Measurements from ENCODE around the gene SMNDC1. TPM values are rescaled to one million over a fixed set of nuclear protein-coding genes. Genes with fewer than 3 reads are reported as not detected.

SMNDC1 gene
- total RNA-seq, 2 experiments from 2014 or later, result 40.2 to 48.1 TPM

- H3K4me3 Mint-ChIP-seq, result no peak overlapping the region
- H3K9me3 Mint-ChIP-seq, result no peaks in the 10 kb centered on the region
- H3K4me3 ChIP-seq (ENCODE audit: low read length), result no peak overlapping the region
- no peak overlapping the region for H3K27ac Mint-ChIP-seq
- no peak for TF ChIP-seq CTCF (IDR thresholded peaks at IDR 0.05)
- POLR2A ChIA-PET, result no interaction called here
- ATAC-seq (ENCODE audit: poor library complexity) (no peak), DNase-seq (no peak)
- no peaks in the 10 kb centered on the region for H3K9me3 ChIP-seq (ENCODE audit: control insufficient read depth in 1 of 2, insufficient read depth in 1 of 2, low read length in 2 of 2)
- H3K4me1 ChIP-seq (ENCODE audit: insufficient read depth, low read length), result peaks cover 11% of the 10 kb centered on the region
- intact Hi-C loops (cut with DNase I, micrococcal nuclease), result no loop called here
- H3K36me3 ChIP-seq (ENCODE audit: insufficient read depth, low read length), result no peaks in the 10 kb centered on the region
- H3K36me3 Mint-ChIP-seq (ENCODE audit: low read depth), result no peaks in the 10 kb centered on the region
- peaks cover 14% of the 10 kb centered on the region for H3K4me1 Mint-ChIP-seq (ENCODE audit: low read depth)
- no peak overlapping the region for H3K27ac ChIP-seq (ENCODE audit: low read depth in 1 of 2, low read length in 2 of 2)
- no peaks in the 10 kb centered on the region for H3K27me3 ChIP-seq (ENCODE audit: control insufficient read depth in 1 of 2, insufficient read depth in 2 of 2, low read length in 2 of 2)
- CTCF ChIA-PET, result no interaction called here
- H3K27me3 Mint-ChIP-seq, result no peaks in the 10 kb centered on the region
These were observed 44.7 kb upstream of the SMNDC1 start for GRCh38 chr10:110349386-110349785.

DNA sequence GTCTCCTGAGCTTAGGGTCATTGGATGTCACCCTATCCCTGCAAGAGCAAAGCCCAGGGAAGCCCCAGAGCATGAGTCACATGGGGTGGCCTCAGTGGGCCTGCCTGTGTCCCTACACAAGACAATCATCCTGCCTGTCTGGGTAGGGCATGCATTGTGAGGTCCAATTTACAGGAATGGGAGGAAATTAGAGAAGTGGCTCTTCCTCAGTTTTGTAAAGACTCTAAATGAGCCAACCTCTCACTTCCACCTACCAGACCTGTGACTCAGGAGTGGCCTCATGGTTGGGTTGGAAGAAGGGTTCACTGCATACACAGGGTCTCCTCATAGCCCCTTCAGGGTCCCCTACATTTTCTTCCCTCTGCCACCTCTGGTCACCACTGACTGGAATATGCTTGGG is 43.6 kb upstream of the SMNDC1 start:
- peaks cover 3% of the 10 kb centered on the region for H3K4me1 Mint-ChIP-seq (ENCODE audit: low read depth)
- Histone ChIP-seq H3K9me3 (ENCODE audit: control insufficient read depth in 1 of 2, insufficient read depth in 1 of 2, low read length in 2 of 2) (no peaks in the 10 kb centered on the region), H3K4me1 (ENCODE audit: insufficient read depth, low read length) (peaks cover 1% of the 10 kb centered on the region), H3K36me3 (ENCODE audit: insufficient read depth, low read length) (no peaks in the 10 kb centered on the region), H3K27ac (ENCODE audit: low read depth in 1 of 2, low read length in 2 of 2) (no peak overlapping the region), H3K27me3 (ENCODE audit: control insufficient read depth in 1 of 2, insufficient read depth in 2 of 2, low read length in 2 of 2) (no peaks in the 10 kb centered on the region), H3K4me3 (ENCODE audit: low read length) (no peak overlapping the region)
- no peaks in the 10 kb centered on the region for H3K27me3 Mint-ChIP-seq
- no peak for TF ChIP-seq CTCF (IDR thresholded peaks at IDR 0.05)
- POLR2A ChIA-PET, result no interaction called here
- no peaks in the 10 kb centered on the region for H3K36me3 Mint-ChIP-seq (ENCODE audit: low read depth)
- intact Hi-C loops (cut with DNase I, micrococcal nuclease), result no loop called here
- no peak for ATAC-seq (ENCODE audit: poor library complexity)
- DNase-seq, result no peak
- no peak overlapping the region for H3K27ac Mint-ChIP-seq
- no peaks in the 10 kb centered on the region for H3K9me3 Mint-ChIP-seq
- H3K4me3 Mint-ChIP-seq, result no peak overlapping the region
- CTCF ChIA-PET, result no interaction called here

DNA sequence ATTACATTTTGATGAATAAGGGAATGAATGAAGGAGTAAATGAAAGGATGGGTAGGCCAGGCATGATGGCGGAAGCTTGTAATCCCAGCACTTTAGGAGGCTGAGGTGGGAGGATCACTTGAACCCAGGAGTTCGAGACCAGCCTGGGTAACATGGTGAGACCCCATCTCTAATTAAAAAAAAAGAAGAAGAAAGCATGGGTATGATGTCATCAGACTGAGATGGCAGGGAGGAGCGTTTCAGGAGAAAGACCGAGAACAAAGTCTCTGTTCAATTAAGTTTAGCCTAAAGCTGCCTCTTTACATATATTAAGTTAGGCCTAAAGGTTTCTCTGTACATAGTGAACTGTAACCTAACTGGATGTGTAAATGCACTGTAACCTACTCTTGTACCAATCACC is 42.2 kb upstream of the SMNDC1 start:
- ATAC-seq (ENCODE audit: poor library complexity) (no peak), DNase-seq (no peak)
- H3K4me1 Mint-ChIP-seq (ENCODE audit: low read depth), result no peaks in the 10 kb centered on the region
- H3K27ac Mint-ChIP-seq, result no peak overlapping the region
- no peaks in the 10 kb centered on the region for H3K36me3 Mint-ChIP-seq (ENCODE audit: low read depth)
- H3K36me3 ChIP-seq (ENCODE audit: insufficient read depth, low read length), result no peaks in the 10 kb centered on the region
- POLR2A ChIA-PET, result no interaction called here
- H3K27me3 ChIP-seq (ENCODE audit: control insufficient read depth in 1 of 2, insufficient read depth in 2 of 2, low read length in 2 of 2), result peaks cover 0 to 4% of the 10 kb centered on the region in 2 experiments
- H3K9me3 ChIP-seq (ENCODE audit: control insufficient read depth in 1 of 2, insufficient read depth in 1 of 2, low read length in 2 of 2), result no peaks in the 10 kb centered on the region
- H3K27ac ChIP-seq (ENCODE audit: low read depth in 1 of 2, low read length in 2 of 2), result no peak overlapping the region
- H3K4me3 ChIP-seq (ENCODE audit: low read length), result no peak overlapping the region
- TF ChIP-seq CTCF (IDR thresholded peaks at IDR 0.05), result no peak
- no peaks in the 10 kb centered on the region for H3K27me3 Mint-ChIP-seq
- intact Hi-C loops (cut with DNase I, micrococcal nuclease), result no loop called here
- H3K9me3 Mint-ChIP-seq, result no peaks in the 10 kb centered on the region
- H3K4me3 Mint-ChIP-seq, result no peak overlapping the region
- H3K4me1 ChIP-seq (ENCODE audit: insufficient read depth, low read length), result no peaks in the 10 kb centered on the region
- CTCF ChIA-PET, result no interaction called here
